ENCODE measurements around the gene C3orf70. TPM values are rescaled to one million over a fixed set of nuclear protein-coding genes. Genes with fewer than 3 reads are reported as not detected.

The C3orf70 gene, protein sequence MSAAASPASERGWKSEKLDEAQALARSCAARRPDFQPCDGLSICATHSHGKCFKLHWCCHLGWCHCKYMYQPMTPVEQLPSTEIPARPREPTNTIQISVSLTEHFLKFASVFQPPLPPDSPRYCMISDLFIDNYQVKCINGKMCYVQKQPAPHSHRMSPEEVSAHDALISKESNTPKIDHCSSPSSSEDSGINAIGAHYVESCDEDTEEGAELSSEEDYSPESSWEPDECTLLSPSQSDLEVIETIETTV
- total RNA-seq: 5.4 and 9.9 TPM in 2 replicates

DNA sequence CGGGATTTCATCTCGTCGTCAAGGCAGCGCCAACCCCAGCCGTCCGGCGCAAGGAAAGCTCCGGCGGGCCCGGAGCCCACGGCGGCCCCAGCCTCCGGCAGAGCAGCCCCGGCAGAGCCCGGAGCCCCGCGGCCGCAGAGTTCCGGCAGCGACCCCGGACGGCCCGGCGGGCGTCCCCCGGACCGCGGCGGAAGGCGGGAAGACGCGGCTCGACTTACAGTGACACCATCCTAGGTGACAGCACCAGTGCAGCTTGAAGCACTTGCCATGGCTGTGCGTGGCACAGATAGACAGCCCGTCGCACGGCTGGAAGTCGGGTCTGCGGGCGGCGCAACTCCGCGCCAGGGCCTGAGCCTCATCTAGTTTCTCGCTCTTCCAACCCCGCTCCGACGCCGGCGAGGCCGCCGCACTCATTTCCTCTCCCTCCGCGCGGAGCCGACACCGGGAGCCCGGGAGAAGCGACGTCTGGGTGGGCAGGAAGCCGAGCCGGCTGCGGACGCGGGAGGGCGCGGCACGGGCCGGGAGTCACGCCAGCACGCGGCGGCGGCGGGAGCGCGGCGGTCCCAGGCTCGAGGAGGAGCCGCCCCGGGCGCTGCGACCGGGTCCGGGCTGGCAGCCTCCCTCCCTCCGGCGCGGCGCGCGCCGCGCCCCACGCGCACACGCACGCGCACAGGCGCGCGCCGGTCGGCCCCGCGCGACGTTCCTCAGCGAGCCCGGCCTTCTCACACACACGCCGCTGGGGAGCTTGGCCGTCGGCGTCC, at the start of gene C3orf70:
C3orf70 (minus strand) TSS at position 651 of the 761 bp plus-strand sequence; CDS start at position 414, 237 bp downstream.

Other genes with a start within 250 kb of the C3orf70 start
- 4.1 and 6.6 TPM in 2 replicates for gene EHHADH, start 101.0 kb upstream of the C3orf70 start, total RNA-seq
- gene MAP3K13, start 210.1 kb upstream of the C3orf70 start, total RNA-seq: 9.4 and 12.6 TPM in 2 replicates

Data from dermis lymphatic vessel endothelial cell (primary cell).